OCI-LY3 (cell line): ENCODE data around the gene OR10G2.

Experiments used
- CTCF ChIP-seq: fragments of 200-600, 300-600 bp; sonication (generic); IDR thresholded peaks from 2 replicates; pipeline ENCODE4 v1.5.1; 2014; ENCODE audit warnings: antibody characterized with exemption, low read length, low read depth
- EZH2phosphoT487 ChIP-seq: fragments of 200-600 bp; shearing (Covaris generic); IDR thresholded peaks from 2 replicates; pipeline ENCODE4 v1.6.1; 2018; ENCODE audit warnings: antibody characterized with exemption, mixed run types, low read depth

- TF ChIP-seq CTCF (no peak), EZH2phosphoT487 (no peak)
Observed at GRCh38 chr14:21589317-21589716, 45.4 kb downstream of the OR10G2 start.
